Renal cortical epithelial cell (primary cell): ENCODE measurements around the gene BTBD9. TPM values are rescaled to one million over a fixed set of nuclear protein-coding genes. Genes with fewer than 3 reads are reported as not detected.

Experiments
- DNase-seq: peaks from one replicate; pipeline ENCODE4 v3.0.0-alpha.2; 2011; ENCODE audit warnings: low read depth
- total RNA-seq: library from RNA; depleted of rRNA; stranded (reverse); fragments of >200 nt; gene quantifications from 2 replicates; pipeline ENCODE4 v1.2.3, GENCODE V29; 2014

BTBD9 gene
- total RNA-seq, 1 donor from 2014 or later = 18.8 TPM

DNA sequence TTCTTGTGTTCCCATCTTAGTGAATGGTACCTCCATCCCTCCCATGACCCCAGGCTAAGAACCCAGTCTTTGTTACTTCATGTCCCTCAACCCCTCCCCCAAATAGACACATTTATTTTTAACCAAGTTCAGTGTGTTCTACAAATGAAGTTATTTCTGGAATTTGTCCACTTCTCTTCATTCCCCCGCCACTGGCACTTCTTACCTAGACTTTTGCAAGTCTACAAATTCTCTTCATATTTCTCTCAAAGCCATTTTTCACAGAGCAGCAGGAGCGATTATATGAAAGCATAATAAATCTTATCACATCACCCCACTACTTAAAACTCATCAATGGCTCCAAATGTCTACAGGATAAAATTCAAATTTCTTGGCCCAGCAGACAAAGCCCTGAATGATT is 131.4 kb downstream of the BTBD9 start:
- DNase-seq = no peak

DNA sequence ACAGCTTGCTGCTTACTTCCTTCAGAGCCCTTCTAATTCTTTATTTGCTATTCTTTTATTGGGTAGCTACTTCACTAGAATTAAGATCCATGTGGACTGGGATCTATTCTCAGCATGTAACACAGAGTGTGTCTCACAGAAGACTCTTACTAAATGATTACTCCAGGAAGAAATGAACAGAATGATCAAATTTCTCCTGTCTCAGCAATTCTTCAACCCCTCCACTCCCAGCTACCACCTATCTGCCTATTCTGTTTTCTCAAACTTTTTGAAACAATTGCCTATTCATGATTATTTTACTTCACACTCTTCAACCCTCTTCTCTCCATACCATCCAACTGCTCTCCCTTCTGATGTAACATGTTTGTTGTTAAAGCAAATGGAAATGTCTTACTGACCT is 132.6 kb downstream of the BTBD9 start:
- DNase-seq = no peak

DNA sequence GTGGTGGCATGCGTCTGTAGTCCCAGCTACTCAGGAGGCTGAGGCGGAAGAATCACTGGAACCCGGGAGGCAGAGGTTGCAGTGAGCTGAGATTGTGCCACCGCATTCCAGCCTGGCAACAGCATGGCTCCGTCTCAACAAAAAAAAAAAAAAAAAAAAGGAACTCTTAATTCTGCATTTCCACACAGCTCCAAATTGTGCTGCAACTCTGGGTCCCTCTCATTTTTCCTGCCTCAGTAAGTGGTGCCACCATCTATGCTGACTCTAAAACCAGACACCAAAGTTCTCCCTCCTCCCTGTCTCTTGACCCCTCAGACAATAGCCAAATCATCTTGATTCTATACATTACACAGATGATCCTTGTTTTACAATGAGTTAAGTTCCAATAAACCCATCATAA is 133.9 kb downstream of the BTBD9 start:
- DNase-seq = no peak

DNA sequence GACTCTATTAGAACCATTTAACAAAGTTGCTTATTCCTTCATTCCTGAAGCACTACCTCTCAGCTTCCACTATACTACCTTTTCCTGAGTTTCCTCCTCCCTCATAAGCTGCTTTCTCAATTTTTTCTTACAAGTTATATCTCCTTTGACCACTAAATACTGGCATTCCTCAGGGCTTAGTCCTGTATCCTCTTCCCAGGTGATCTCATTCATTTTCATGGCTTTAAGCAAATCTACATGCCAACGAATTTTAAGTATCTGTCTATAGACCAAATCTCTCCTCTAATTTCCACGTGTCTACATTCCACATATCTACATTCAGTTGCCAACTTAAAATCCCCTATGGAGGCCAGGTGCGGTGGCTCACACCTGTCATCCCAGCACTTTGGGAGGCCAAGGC is 134.7 kb downstream of the BTBD9 start:
- no peak for DNase-seq

DNA sequence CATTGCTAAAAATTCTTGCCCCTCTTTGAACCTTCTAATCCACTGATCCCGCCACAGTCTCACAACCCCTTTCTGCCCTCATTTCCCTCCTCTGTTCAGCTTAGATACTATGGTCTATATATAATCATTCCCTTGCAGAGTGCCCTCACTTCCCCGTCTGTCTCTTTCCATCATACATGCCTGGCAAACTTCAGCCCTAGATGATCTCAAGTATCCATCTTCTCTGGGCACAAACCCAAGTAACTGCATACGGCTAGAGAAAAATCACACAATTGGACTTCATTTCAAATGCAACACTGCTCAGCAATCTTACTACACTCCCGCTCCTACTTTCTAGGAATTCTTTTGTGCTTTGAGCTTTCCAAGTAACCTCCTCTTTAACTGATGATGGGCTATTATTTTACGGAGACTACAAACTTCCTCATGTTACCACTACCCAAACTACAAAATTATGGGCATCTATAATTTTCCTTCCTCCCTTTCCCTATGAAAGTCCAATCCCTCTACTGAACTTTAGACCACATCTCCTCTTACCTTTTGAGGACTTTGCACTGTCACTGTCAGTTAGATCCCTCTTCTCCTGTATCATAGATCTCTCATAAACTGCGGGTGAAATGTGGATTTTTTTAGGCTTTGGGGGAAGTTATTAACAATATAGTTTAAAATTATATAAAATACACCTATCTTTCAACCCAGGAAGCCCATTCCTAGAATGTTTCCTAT is 135.6 kb downstream of the BTBD9 start:
- no peak for DNase-seq

DNA sequence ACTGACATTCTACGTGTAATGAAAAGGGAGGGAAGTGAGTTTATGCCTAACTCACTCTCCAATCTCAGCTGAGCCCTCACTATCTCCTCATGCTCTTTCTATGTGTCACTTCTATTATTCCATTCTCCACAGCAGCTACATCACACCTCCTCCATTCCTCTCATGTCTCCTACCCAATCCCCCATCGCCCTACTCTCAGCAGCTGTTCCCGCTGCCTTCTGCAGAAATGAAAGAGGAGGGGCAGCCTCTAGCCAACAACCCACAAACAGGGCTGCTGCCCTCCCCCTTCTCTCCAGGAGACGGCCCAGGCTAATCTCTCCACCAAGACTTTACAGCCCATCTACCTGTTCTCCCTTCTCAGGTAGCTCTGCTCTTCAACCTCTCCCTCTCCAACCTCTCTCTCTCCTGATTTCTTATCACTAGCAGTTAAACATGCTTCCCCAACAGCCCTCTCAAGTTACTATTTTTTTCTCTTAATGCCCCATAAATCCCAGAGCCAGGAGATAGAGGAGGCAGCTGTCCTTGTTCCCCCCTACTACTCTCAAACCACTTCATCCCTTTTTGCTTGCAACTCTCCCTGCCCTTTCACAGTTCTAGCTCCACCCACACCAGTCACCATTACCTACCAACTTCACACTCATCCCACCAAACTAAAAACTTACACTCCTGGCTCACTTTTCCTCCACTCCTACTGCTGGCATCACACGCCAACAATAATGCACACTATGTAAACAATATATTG is 136.5 kb downstream of the BTBD9 start:
- DNase-seq = no peak

DNA sequence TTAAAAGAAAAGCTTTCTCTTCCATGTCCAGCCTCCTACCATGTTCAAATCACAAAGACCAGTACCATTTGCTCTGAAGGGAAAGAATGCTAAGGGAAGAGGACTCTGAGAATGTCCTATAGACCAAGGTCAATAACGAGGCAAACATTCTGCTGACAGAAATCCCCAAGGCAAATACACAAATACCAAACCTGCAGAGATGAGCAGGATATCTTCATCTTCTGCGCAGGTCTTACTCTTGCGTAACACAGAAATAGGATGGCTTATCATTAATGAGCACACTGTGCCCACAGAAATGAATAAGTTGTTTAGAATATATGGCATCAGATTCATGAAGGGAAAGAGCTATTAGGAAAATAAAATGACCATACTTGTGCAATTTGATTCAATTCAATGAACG is 137.3 kb downstream of the BTBD9 start:
- no peak for DNase-seq

DNA sequence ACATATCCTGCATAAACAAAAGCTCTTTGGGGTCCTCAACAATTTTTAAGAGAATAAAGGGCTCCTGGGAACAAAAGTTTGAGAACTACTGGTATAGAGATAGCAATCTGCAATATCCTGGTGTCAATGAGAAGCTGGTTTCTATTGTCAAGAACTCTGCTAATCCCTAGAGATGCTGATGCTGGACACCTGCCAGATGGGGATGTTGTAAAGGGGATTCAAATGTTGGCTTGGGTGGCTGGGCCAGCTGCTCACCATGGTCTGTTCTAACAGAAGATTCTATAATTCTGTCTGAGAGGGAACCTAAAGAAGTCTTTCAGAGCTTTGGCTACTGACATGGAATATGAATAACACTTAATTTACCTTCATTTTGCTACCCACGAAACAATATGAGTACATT is 137.8 kb downstream of the BTBD9 start:
- DNase-seq = no peak

DNA sequence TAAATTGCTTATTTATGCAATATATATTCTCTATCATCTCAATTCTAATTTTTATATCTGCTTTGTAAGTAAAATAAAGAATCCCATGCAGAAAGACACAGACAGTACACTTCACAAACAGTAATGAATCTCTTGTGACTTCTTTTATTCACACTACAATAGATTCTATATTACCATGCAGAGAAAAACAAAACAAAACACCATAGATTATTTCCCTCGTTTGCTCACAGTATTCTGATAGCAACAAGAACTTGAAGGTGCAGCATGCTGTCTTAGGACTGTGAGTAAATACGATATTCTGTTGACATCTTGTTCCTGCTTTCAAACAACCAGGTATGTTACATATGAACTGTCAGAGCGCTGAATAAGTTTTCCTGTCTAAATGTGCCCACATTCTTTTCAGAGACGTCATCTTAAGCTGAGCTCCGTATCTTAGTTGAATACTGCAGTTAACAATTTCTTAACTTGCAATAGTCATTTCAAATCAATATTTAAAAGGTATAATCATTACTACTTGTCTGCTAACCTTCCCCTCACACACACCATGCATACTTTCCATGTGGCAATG is 140.1 kb downstream of the BTBD9 start:
- no peak for DNase-seq

DNA sequence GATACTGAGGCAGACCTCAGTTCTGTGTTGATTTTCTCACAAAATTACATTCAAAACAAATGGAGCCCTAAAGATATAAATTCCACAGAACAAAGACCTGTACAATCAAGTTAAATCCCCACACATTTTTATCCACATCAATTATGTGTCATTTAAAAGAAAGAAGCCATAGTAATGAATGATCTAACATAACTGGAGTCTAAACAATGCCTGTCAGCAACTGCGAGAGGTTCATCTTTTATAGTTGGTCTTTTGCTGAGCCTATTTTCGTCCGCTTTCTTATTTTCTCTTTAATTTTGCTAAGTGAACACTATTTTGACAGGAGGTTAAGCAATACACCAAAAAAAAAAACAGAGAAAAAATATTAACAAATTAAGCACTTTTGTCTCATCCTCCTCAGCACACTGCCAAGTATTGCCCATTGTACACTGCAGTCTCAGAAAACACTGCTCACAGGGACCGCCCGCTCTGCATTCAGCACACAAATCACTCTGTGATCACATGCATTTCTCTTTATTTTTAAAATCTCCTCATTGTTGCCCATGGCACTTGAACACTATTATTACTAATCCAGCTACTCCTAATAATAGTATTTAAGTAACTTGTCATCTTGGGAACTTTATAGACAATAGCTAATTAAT is 140.8 kb downstream of the BTBD9 start:
- DNase-seq = no peak

DNA sequence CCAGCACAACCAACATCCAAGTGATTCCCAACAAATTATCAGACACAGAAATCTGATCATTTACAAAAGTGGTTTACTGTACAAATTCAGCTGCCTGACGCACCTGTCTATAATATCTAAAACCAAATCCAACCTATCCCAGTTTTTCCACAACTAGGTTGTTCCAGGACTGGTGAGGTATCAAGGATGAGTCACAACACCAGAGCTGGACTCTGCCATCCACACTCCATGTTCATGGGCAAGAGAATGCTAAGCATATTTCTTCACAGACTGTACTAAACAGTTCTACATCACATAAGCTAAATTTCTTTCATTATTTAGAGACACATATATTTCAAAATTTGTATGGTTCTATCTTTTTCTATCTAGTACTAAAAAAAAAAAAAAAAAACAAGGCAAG is 141.6 kb downstream of the BTBD9 start:
- peak; percentile 33 for DNase-seq

DNA sequence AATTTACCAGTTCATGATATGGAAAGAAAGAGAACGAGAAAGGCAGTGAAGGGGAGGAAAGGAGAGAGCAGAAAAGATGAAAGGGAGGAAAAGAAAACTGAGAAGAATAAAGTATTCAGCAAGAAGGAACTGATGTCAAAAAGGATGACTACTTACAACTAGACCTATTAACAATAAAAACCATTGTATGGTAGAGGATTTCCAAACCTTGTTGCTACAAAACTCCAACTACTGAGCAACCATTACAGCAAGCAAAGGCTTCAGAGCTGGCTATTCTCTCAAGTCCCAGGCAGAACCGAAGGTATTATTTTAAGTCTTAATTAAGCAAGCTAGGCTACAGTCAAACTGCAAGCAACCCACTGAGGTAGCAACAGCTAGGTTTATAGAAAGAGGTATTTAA is 142.2 kb downstream of the BTBD9 start:
- DNase-seq = no peak

DNA sequence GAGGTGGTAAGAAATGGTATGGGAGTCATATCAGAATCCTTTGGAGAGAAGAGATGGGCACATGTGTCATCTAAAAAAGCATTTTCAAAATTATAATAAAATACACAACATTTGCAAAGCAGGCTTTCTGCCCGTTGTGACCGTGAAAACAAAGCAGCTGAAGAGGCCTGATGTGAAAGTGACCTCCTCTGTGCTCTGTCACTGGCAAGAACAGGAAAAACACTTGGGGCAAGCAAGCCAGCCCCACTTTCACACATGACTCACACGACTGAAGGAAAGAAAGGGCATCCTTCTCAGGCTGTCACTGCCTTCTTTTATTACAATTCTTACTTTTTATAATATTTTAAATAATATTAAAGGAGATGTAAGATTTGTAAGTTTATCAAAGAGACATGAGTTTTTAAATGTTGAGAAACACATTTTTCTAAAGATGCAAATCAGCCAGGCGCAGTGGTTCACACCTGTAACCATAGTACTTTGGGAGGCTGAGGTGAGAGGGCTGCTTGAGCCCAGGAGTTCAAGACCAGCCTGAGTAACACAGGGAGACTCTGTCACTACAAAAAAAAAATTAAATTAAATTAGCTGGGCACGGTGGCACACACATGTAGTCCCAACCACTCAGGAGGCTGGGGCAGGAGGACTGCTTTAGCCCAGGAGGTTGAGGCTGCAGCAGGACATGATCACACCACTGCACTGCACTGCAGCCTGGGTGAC is 143.7 kb downstream of the BTBD9 start:
- no peak for DNase-seq

DNA sequence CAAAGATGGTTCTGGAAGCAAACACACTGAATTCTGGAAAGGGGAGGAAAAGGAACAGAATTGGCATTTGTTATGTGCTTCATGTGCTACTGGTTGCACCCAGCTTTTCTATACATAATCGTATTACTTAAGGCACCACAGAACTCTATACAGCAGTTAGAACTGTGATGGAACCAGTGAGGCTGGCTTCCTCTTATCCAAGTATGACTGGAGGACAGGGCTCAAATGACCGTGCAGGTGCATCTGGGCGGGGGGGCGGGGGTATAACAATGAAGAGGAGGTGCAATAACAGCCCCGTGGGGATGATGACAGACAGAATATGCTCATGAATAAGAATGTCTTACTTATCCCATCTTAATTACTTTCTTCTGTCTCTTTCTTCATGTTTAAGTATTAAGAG is 144.2 kb downstream of the BTBD9 start:
- no peak for DNase-seq

DNA sequence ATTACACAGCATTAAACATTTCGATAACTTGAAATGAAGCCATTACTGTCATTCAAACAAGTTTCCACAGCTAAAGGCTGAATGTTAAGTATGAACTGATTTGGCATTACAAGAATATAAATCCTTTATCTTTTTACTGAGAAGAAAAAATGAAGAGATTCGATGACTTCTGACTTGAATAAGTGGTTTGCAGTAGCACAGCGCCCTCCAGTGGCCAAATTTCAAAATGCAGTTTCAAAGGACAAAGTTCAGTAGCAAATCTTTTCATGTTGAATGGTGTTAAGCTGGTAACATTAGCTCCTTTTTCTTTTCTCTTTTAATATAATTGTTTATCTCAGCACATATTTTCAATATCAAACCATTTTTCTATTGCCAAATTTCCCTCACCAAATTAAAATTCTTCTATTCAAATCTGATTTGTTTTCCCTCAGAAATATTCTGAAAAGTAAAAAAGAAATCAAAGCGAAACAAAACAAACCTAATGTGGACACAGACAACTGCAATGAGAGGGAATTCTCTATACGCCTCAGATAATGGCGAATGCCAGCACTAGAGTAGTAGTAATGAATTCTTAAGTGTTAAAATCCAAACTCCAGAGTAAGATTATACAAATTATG is 145.7 kb downstream of the BTBD9 start:
- DNase-seq = peak; percentile 73

DNA sequence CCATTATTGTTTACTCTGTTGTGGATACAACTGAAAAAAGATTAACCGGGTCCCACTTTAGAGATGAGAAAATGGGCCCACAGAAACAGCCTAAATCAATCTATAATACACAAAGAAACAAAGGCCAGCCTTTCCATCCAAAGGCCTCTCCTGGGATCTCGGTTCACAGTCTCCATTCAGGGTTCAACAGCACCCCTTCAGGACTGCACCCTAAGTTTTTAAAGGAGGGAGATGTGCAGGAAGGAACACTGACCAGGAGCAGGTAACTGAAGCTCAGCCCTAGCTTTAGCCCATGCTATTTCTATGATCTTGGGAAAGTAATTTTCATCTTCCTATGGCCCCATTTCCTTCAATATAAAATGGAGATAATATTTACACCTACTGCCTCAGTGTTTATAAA is 147.7 kb downstream of the BTBD9 start:
- no peak for DNase-seq

DNA sequence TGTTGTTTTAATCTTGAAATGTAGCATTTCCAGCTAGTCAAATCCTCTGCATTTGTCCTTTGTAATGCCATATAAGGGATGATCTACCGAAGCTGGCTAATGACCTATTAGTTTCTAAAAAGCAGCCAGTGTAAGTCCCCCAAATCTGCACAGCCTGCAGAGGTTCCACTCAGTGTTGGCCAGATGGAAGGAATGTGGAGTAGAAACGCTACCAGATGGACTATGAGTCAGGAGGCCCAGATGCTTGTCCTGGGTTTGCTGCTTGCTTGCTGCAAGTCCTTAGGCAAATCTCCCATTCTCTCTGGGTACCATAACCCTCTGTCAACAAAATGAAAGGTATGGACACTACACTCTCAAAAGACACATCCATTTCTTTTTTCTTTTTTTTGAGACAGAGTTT is 149.8 kb downstream of the BTBD9 start:
- no peak for DNase-seq

DNA sequence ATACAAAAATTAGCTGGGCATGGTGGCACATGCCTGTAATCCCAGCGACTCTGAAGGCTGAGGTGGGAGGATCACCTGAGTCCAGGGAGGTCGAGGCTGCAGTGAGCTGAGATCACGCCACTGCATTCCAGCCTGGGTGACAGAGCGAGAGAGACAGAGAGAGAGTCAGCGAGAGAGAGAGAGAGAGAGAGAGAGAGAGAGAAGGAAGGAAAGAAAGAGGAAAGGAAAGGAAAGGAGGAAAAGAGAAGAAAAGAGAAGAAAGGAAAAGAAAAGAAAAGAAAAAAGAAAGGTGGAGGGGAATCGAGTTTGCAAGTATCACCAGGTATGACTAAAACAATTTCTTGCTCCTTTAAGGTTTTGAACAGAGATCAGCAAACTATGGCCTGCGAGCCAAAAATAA is 152.3 kb downstream of the BTBD9 start:
- DNase-seq = no peak

DNA sequence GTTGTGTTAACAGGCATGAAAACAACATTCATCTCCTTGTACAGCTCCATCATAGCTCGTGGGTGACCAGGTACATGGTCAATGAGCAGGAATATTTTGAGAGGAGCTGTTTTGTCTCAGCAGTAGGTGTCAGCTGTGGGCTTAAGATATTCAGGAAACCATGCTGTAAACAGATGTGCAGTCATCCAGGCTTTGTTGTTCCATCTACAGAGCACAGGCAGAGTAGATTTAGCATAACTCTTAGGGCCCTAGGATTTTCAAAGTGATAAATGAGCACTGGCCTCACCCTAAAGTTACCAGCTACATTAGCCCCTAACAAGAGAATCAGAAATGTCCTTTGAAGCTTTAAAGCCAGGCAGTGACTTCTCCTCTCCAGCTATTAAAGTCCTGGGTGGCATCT is 154.2 kb downstream of the BTBD9 start:
- no peak for DNase-seq

DNA sequence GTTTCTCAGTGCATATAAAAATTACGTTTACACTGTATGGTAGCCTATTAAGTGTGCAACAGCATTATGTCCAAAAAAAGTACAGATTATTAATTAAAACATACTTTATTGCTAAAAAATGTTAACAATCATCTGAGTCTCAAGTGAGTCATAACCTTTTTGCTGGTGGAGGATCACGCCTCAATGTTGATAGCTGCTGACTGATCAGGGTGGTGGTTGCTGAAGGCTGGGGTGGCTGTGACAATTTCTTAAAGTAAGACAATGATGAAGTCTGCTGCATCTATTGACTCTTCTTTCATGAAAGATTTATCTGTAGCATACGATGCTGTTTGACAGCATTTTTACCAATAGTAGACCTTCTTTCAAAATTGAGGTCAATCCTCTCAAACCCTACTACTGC is 155.1 kb downstream of the BTBD9 start:
- DNase-seq = no peak

DNA sequence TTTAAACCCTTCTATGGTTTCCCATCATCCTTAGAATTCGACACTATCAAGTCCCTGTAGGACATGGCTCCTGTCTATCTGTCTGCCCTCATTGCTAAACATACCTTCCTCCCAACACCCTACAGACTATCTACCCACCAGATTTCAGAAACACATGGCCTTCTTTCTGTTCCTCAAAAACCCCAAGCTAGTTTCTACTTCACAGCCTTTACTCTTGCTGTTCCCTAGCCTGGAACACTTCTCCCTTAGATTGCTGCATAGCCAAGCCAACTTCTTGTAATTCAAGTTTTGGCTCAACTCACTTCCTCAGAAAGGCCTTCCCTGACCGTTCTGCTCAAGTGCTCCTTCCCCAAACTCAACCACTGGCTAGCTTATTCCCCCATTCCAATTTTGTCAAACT is 156.2 kb downstream of the BTBD9 start:
- DNase-seq = no peak

DNA sequence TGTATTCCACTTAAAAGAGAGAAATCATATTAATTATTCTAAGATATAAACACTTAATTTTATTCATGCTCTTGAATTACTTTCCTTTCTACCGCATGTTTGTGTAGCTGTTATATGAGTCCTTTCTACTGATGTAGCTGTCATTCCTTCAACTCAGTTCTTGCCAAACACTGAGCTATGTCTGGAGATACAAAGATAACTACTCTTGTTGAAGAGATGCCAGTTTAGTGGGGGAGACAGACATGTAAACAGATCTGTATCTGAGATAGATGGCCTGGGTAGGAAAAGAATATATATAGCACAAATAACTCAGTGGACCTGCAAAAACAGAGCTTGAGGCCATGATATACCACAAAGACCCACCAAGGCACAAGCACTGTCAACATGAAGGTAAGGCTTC is 157.3 kb downstream of the BTBD9 start:
- no peak for DNase-seq
